Central memory CD8-positive, alpha-beta T cell (primary cell): ENCODE measurements around the gene INPP5B.
"Not testable (repeated sequence)": the region's sequence is repeated elsewhere in the genome, so short reads cannot be mapped to it uniquely, and the experiment has no call there.

Experiments
- ATAC-seq: fragments of 150-1000 bp; cut with Tn5 transposase; replicated peaks from 2 replicates; pipeline ENCODE4 v1.10.0; 2022; ENCODE audit warnings: mild to moderate bottlenecking, moderate FRiP score, moderate number of reproducible peaks; ENCODE audit not compliant: poor library complexity, severe bottlenecking; ENCODE audit errors: extremely low read depth
- DNase-seq, 2 donors: peaks; one replicate each; pipeline ENCODE4 v3.0.0; 2021; ENCODE audit warnings: low spot score in 2 of 2
- H3K27ac Mint-ChIP-seq: one replicate; pipeline ENCODE4 v1.8.0; 2022; ENCODE audit warnings: low read depth, mild to moderate bottlenecking, moderate library complexity, mixed read lengths
- H3K27me3 Mint-ChIP-seq: one replicate; pipeline ENCODE4 v1.8.0; 2022; ENCODE audit warnings: mixed read lengths
- H3K36me3 Mint-ChIP-seq: one replicate; pipeline ENCODE4 v1.8.0; 2022; ENCODE audit warnings: mild to moderate bottlenecking, moderate library complexity, mixed read lengths; ENCODE audit not compliant: insufficient read depth
- H3K4me1 Mint-ChIP-seq: one replicate; pipeline ENCODE4 v1.8.0; 2022; ENCODE audit warnings: mixed read lengths
- H3K4me3 Mint-ChIP-seq: one replicate; pipeline ENCODE4 v1.8.0; 2022; ENCODE audit warnings: mild to moderate bottlenecking, moderate library complexity, mixed read lengths
- H3K9me3 Mint-ChIP-seq: one replicate; pipeline ENCODE4 v1.8.0; 2022; ENCODE audit warnings: mixed read lengths

Gene INPP5B

GRCh38 chr1:37945251-37945650 lies 1.6 kb downstream of the INPP5B start:
- H3K9me3 Mint-ChIP-seq, result no peaks in the 10 kb centered on the region
- no peaks in the 10 kb centered on the region for H3K27me3 Mint-ChIP-seq
- H3K27ac Mint-ChIP-seq, result no peak overlapping the region
- H3K4me3 Mint-ChIP-seq, result no peak overlapping the region
- peaks cover 7% of the 10 kb centered on the region for H3K36me3 Mint-ChIP-seq
- H3K4me1 Mint-ChIP-seq, result peaks cover 14% of the 10 kb centered on the region
- ATAC-seq (no peak), DNase-seq (no peak)

DNA sequence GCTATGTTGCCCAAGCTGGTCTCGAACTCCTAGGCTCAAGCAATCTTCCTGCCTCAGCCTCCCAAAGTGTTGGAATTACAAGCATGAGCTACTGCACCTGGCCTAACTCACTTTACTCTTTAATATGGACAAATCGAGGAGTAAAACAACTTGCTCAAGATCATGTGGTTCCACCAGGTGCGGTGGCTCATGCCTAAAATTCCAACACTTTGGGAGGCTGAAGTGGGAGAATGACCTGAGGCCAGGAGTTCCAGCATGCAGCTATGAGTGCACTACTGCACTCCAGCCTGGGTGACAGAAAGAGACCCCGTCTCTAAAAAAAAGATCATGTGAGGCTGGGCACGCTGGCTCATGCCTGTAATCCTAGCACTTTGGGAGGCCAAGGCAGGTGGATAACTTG lies 2.0 kb downstream of the INPP5B start:
- DNase-seq (no peak), ATAC-seq (no peak)
- Mint-ChIP-seq H3K9me3 (no peaks in the 10 kb centered on the region), H3K4me1 (peaks cover 14% of the 10 kb centered on the region), H3K4me3 (no peak overlapping the region), H3K36me3 (peaks cover 7% of the 10 kb centered on the region), H3K27me3 (no peaks in the 10 kb centered on the region), H3K27ac (no peak overlapping the region)

- no peak for ATAC-seq
- DNase-seq, result no peak
- H3K4me1 Mint-ChIP-seq, result peaks cover 14% of the 10 kb centered on the region
- H3K9me3 Mint-ChIP-seq, result no peaks in the 10 kb centered on the region
- no peaks in the 10 kb centered on the region for H3K27me3 Mint-ChIP-seq
- H3K4me3 Mint-ChIP-seq, result no peak overlapping the region
- no peak overlapping the region for H3K27ac Mint-ChIP-seq
- peaks cover 7% of the 10 kb centered on the region for H3K36me3 Mint-ChIP-seq
These were observed 2.6 kb downstream of the INPP5B start for GRCh38 chr1:37944086-37944763.

GRCh38 chr1:37940299-37940947 lies 6.4 kb downstream of the INPP5B start:
- ATAC-seq (no peak), DNase-seq (no peak)
- Mint-ChIP-seq H3K36me3 (peaks cover 2% of the 10 kb centered on the region), H3K27me3 (no peaks in the 10 kb centered on the region), H3K4me3 (no peak overlapping the region), H3K4me1 (no peaks in the 10 kb centered on the region), H3K9me3 (no peaks in the 10 kb centered on the region), H3K27ac (no peak overlapping the region)

DNA sequence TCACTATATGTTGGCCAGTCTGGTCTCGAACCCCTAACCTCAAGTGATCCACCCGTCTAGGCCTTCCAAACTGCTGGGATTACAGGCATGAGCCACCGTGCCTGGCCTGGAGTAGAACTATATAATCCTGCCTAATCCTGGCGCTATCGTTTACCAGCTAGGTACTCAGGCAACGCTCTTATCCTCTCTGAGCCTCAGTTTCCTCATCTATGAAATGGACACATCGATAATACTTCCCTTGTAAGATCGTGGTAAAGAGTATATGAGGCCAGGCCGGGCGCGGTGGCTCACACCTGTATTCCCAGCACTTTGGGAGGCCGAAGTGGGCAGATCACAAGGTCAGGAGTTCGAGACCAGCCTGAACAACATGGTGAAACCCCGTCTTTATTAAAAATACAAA lies 10.1 kb downstream of the INPP5B start:
- H3K4me1 Mint-ChIP-seq, H3K4me3 Mint-ChIP-seq, H3K27me3 Mint-ChIP-seq, H3K27ac Mint-ChIP-seq, H3K9me3 Mint-ChIP-seq, ATAC-seq, DNase-seq, H3K36me3 Mint-ChIP-seq: not testable (repeated sequence)

DNA sequence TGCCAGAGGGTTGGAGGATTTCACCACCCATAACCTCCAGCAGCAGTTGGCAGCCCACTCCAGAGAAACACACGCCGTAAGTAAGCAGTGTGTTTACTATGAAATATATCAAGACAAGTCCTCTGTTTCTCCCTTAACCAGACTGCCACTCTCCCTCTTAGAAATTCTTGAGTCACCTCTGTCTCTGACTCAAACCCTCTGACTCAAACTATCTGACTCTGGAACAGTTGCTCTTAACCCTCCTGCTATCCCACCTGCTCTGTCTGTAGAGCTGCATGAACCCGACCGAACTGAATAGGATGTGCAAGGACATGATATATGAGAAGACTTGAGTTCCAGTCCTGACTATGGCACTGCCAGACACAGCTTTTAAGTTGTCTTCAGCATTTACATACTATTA lies 14.1 kb downstream of the INPP5B start:
- no peak for DNase-seq
- H3K36me3 Mint-ChIP-seq, result peaks cover 6% of the 10 kb centered on the region
- H3K4me1 Mint-ChIP-seq, result peaks cover 23% of the 10 kb centered on the region
- H3K4me3 Mint-ChIP-seq, result peak overlapping the region; percentile 93
- H3K27me3 Mint-ChIP-seq, result no peaks in the 10 kb centered on the region
- H3K9me3 Mint-ChIP-seq, result no peaks in the 10 kb centered on the region
- no peak for ATAC-seq
- no peak overlapping the region for H3K27ac Mint-ChIP-seq

- Mint-ChIP-seq H3K27me3 (no peaks in the 10 kb centered on the region), H3K27ac (peak overlapping the region; percentile 80), H3K4me3 (peak overlapping the region; percentile 93), H3K4me1 (peaks cover 30% of the 10 kb centered on the region), H3K9me3 (no peaks in the 10 kb centered on the region), H3K36me3 (peaks cover 8% of the 10 kb centered on the region)
- DNase-seq (peak; percentile 95 to 96), ATAC-seq (peak; percentile 99)
These were observed 15.3 kb downstream of the INPP5B start for GRCh38 chr1:37931361-37932158.

- Mint-ChIP-seq H3K4me1 (peaks cover 33% of the 10 kb centered on the region), H3K9me3 (no peaks in the 10 kb centered on the region), H3K27me3 (no peaks in the 10 kb centered on the region), H3K27ac (peak overlapping the region; percentile 80), H3K36me3 (peaks cover 8% of the 10 kb centered on the region), H3K4me3 (peak overlapping the region; percentile 93)
- no peak for DNase-seq
- peak; percentile 25 for ATAC-seq
These were observed 15.8 kb downstream of the INPP5B start for GRCh38 chr1:37931102-37931360.

- Mint-ChIP-seq H3K27me3 (no peaks in the 10 kb centered on the region), H3K9me3 (no peaks in the 10 kb centered on the region), H3K4me1 (peaks cover 38% of the 10 kb centered on the region), H3K27ac (peak overlapping the region; percentile 80), H3K4me3 (peak overlapping the region; percentile 93), H3K36me3 (peaks cover 10% of the 10 kb centered on the region)
- no peak for DNase-seq
- no peak for ATAC-seq
These were observed 16.4 kb downstream of the INPP5B start for GRCh38 chr1:37930246-37931101.

DNA sequence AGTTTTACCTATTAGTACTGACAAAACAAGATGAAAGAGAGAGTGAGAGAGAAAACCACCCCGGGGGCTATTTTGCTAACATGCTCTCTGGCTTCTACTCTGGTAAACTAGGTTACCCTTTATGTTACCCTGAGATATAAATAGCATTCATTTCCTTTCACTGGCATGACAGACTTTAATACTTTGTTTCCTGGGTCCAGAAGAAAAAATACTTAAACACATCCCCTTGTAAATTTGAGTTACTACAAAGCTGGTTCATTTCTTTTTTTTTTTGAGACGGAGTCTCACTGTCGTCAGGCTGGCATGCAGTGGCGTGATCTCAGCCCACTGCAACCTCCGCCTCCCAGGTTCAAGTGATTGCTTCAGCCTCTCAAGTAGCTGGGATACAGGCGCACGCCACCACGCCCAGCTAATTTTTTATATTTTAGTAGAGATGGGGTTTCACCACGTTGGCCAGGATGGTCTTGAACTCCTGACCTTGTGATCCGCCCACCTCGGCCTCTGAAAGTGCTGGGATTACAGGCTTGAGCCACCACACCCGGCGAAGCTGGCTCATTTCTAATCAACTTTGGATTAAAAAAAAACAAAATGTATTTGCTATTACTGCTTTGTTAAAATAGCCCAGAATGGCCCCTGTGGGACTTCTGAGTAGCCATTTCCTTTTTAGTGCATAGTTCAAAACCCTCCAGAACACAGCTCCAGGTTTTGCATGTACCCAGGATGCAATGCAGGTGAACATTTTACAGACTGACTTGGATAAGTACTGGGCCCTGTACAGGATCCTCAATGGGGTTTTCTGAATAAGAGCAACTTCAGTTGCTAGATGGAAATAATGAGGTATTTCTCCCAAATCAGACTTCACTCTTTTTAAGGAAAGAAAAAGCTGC lies 20.6 kb downstream of the INPP5B start:
- Mint-ChIP-seq H3K27ac (peak overlapping the region; percentile 5), H3K4me3 (peak overlapping the region; percentile 29), H3K9me3 (no peaks in the 10 kb centered on the region), H3K4me1 (peaks cover 48% of the 10 kb centered on the region), H3K36me3 (peaks cover 5% of the 10 kb centered on the region), H3K27me3 (no peaks in the 10 kb centered on the region)
- DNase-seq, result no peak
- no peak for ATAC-seq

DNA sequence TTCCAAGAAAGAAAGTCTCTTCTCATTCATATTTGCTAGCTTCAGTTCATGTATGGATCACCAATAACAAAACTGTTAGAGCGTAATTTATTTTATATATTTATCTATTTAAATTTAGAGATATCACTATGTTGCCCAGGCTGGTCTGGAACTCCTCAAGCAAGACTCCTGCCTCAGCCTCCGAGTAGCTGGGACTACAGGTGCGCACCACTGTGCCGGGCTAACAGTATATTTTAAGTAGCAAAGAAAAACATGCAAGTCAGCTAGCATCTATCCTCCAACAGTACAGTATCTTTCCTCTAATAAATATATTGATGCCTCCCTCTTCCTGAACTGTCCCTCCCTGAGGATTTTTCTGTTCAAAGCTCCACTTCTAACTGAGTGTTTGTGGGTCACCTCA lies 21.5 kb downstream of the INPP5B start:
- Mint-ChIP-seq H3K27me3 (no peaks in the 10 kb centered on the region), H3K27ac (peak overlapping the region; percentile 5), H3K9me3 (no peaks in the 10 kb centered on the region), H3K36me3 (peaks cover 5% of the 10 kb centered on the region), H3K4me3 (no peak overlapping the region), H3K4me1 (peaks cover 38% of the 10 kb centered on the region)
- ATAC-seq (no peak), DNase-seq (no peak)

DNA sequence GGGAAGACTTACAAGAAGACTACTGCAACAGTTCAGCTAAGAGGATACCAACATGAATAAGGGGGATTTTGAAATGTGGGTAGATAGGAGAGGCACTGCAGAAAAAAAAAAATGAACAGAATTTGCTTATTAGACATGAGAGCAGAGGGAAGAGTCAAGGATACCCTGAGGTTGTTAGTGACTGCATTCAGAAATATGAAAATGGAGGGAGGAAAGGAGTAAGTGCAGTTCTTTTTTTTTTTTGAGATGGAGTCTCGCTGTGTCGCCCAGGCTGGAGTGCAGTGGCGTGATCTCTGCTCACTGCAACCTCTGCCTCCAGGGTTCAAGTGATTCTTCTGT lies 23.3 kb downstream of the INPP5B start:
- Mint-ChIP-seq H3K4me3 (no peak overlapping the region), H3K4me1 (peaks cover 43% of the 10 kb centered on the region), H3K9me3 (no peaks in the 10 kb centered on the region), H3K27ac (peak overlapping the region; percentile 6), H3K36me3 (peaks cover 5% of the 10 kb centered on the region), H3K27me3 (no peaks in the 10 kb centered on the region)
- DNase-seq, result no peak
- ATAC-seq, result no peak
